Islet precursor cell (in vitro differentiated cells): Measurements from ENCODE around the gene NUP205.

Experiments used
- DNase-seq: peaks from one replicate; pipeline ENCODE4 v3.0.0-alpha.2; 2018

The NUP205 gene

DNA sequence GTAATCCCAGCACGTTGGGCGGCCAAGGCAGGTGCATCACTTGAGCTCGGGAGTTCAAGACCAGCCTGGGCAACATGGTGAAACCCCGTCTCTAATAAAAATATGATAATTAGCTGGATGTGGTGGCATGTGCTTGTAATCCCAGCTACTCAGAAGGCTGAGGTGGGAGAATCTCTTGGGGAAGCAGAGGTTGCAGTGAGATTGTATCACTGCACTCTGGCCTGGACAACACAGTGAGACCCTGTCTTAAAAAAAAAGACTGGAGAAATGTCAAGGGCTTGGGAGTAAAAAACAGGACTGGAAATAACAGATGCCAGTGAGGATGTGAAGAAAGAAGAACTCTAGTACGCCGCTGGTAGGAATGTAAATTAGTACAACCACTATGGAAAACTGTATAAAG, 16.7 kb upstream of the NUP205 start:
- DNase-seq = no peak

DNA sequence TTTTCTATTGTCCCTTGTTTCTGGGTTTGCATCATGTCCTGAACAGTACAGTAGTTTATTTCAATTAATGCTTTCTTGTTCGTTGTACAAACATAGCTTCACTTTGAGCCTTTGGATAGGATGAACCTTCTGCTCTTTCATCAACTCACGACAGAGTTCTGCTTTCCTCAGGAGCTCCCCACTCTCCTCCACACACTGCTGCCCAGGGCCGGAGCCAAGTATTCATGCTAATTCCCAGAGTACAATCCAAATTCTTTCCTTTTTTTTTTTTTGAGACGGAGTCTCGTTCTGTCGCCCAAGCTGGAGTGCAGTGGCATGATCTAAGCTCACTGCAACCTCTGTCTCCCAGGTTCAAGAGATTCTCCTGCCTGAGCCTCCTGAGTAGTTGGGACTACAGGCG, 7.5 kb upstream of the NUP205 start:
- no peak for DNase-seq

GRCh38 chr7:135552148-135552547, 5.6 kb upstream of the NUP205 start:
- no peak for DNase-seq

- DNase-seq = no peak
These were observed 4.4 kb upstream of the NUP205 start for GRCh38 chr7:135553346-135553745.

- peak; percentile 73 for DNase-seq
These were observed 635 bp downstream of the NUP205 start for GRCh38 chr7:135558337-135558767.

DNA sequence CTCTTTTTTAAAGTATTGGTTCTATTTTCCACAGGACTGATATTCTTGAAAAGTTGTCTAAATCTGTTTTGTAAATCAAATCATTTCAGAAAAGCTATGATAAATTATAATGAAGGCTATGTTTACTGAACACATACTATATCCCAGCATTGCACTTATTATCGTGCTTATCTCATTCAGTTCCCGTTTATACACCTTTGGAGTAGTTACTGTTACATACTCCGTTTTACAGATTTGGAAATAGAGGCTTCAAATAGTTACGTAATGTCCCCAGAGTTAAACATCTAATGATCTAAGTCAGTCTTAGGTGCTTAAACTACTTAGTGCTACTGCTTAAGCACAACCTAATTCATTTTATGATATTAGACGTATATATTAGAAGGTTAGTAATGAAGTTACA, 1.2 kb downstream of the NUP205 start:
- no peak for DNase-seq

GRCh38 chr7:135560631-135561030, 2.9 kb downstream of the NUP205 start:
- DNase-seq = no peak

DNA sequence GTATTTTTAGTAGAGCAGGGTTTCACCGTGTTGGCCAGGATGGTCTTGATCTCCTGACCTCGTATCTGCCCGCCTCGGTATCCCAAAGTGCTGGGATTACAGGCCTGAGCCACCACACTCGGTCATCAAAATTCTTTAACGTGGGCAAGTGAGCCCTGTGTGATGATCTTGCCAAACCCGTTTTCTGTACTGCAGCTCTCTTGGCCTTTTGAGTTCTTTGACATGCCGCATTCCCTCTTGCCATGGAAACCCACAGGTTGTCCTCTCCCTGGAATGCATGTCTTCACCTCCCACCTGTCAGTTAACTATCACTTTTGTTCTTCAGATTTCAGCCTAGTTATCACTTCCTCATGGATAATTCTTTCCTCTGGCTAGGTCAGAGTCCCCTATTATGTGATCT, 5.0 kb downstream of the NUP205 start:
- DNase-seq = peak; percentile 90

GRCh38 chr7:135571834-135572233, 14.1 kb downstream of the NUP205 start:
- no peak for DNase-seq

GRCh38 chr7:135573541-135573940, 15.8 kb downstream of the NUP205 start:
- no peak for DNase-seq

- no peak for DNase-seq
These were observed 17.6 kb downstream of the NUP205 start for GRCh38 chr7:135575296-135575695.

GRCh38 chr7:135578569-135578968, 20.9 kb downstream of the NUP205 start:
- no peak for DNase-seq

DNA sequence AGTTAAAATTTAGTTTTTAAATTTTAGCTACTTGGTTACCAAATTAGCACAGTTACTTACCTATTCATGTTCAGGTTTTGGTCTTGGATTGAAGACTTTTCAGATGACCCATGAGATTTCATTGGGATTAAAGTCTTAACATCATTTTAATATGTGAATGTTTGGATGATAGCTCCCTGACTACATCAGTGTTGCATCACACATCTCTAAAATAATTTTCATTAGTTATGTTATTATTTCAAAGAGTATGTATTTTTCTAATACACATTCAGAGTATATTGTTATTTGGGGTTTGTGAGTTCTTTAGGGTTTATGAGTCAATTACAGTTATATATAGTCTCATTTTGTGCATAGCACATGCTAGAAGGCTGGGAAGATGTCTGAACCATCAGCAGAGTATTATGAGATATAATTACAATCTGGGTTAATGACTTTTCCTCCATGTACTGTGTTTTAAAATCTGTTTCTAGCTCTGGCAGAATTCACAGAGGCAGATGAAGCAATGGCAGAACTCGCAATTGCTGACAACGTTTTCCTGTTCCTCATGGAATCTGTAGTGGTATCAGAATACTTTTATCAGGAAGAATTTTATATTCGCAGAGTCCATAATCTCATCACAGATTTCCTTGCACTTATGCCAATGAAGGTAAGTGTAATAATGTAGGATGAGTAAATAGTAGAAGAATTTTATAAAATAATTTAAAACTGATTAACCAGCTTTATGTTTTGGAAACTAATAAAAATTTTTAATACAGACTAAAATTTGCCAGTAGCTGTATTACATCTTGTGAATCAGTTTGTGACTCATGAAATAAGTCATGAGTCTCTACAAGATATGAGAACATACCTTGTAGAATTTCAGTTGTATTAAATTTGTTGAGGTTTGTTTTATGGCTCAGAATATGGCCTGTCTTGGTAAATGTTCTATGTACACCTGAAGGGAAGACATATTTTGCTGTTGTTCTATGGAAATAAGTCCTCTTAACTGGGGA, 26.9 kb downstream of the NUP205 start:
- no peak for DNase-seq

DNA sequence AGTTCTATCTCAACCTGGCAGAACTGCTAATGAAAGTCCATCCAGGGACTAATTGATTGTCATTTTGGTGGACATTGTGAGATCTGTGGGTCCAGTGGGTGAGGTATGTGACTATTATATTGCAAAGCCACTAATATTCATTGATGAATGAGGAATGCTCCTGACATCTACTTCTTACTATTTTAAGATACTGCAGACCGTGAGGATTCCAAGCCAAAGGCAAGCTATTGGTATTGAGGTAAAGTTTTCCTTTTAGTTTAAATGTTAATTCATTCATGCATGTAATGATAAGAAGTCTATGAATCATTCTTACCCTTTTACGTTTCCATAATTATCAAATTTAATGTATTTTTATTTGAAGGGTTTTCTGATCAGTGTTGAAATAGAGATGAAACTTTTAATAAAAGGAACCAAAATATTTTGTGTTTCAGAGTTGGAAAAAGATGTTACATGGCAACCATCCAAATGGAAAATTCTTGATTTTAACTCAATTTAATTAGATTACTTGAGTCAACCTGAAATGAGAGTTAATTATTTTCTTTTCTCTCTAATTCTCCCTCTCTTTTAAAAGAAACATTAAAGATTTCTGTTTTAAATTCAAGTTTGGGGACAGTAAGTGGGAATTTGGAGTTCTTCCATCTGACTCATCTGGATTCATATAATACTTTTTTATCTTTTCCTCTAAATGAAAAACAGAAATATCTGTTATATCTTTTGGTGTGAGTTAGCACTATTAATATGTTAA, 39.6 kb downstream of the NUP205 start:
- no peak for DNase-seq

DNA sequence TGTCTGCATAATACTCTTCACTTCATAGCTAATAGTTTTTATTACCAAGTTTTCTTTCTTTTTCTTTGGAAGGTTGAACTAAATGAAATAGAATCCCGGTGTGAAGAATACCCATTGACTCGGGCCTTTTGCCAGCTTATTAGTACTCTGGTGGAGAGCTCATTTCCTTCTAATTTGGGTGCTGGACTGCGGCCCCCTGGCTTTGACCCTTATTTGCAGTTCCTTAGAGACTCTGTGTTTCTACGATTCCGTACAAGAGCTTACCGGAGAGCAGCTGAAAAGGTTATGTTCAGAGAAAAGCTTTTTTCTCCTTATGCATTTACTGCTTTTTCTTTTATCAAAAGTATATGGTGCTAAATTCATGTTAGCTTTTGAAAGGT, 40.2 kb downstream of the NUP205 start:
- DNase-seq = no peak

DNA sequence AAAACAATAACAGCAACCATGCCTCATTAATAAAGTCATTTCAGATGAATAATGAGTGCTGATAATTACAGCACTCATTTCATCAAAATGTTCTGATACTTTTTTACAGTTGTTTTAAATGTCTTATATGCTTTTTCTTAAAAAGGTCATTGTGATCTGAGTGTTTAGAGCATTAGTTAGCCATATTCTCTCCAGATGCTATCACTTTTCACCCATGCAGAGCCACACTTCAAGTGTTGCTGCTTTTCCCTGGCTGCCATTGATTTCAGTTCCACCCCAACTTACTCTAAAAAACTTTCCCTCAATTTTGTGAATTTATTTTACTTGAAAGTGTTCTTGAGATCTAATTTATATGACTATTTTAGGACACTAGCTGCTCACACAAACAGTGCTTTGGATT, 41.8 kb downstream of the NUP205 start:
- DNase-seq = no peak

GRCh38 chr7:135600226-135600625, 42.5 kb downstream of the NUP205 start:
- no peak for DNase-seq

- no peak for DNase-seq
These were observed 43.5 kb downstream of the NUP205 start for GRCh38 chr7:135601182-135601581.

GRCh38 chr7:135602304-135602703, 44.6 kb downstream of the NUP205 start:
- DNase-seq = no peak

DNA sequence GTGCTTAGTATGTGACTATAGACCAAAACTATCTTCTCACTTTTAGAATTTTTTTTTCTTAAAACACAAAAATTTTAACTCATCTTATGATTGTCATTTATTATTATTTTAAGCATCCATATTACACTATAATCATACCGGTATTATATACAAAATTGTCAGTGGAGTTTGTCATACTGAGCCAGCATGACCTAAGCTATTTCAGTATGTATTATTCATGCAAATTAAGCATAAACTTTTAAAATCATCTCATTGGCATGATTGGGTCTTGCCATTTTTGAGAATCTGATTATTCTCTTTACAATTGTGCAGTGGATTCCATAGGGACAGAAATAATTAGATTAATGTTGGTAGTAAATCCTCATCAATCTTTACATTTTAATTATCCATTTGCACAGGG, 58.4 kb downstream of the NUP205 start:
- no peak for DNase-seq

DNA sequence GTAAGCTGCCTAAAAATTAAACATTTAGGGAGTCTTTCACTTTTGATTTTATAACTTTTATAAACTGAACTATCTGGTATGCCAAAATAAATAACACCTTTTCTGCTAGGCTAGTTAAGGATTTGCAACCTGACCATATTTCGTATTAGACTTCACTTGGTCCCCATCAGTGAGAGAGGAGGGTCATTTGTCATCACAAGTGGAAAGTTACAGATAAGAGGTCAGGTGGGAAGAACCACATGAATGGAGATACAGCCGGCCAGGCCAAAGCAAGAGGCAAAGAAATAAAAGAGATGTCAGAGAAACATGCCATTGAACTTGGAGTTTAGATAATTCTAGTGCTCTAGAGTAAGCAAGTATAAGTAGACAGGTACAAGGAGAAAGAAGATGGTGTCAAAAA, 60.1 kb downstream of the NUP205 start:
- no peak for DNase-seq

GRCh38 chr7:135618510-135618909, 60.8 kb downstream of the NUP205 start:
- DNase-seq = no peak

GRCh38 chr7:135620447-135620846, 62.7 kb downstream of the NUP205 start:
- no peak for DNase-seq
